Right cardiac atrium (tissue), 5 donors: ENCODE data around the gene ZNF710. TPM values are rescaled to one million over a fixed set of nuclear protein-coding genes. Genes with fewer than 3 reads are reported as not detected.
"Not testable (repeated sequence)": the region's sequence is repeated elsewhere in the genome, so short reads cannot be mapped to it uniquely, and the experiment has no call there.

Experiments
- ATAC-seq, 2 donors: fragments of 200-7000 bp; cut with Tn5 transposase; one replicate each; pipeline versions ENCODE4 v1.8.0 to v1.9.1; 2020; ENCODE audit warnings: moderate library complexity in 2 of 2, mild to moderate bottlenecking in 1 of 2
- DNase-seq, 3 donors: peaks; one replicate each; pipeline ENCODE4 v3.0.0-alpha.2; 2020
- H3K27ac ChIP-seq: one replicate; pipeline ENCODE4 v1.5.1; 2013; ENCODE audit warnings: mild to moderate bottlenecking, low read length, control low read depth, moderate library complexity
- H3K27me3 ChIP-seq: one replicate; pipeline ENCODE4 v1.6.1; 2013; ENCODE audit not compliant: control insufficient read depth, insufficient read depth
- H3K4me1 ChIP-seq: one replicate; pipeline ENCODE4 v1.6.1; 2013; ENCODE audit warnings: low read length; ENCODE audit not compliant: control insufficient read depth, insufficient read depth
- H3K4me3 ChIP-seq: one replicate; pipeline ENCODE4 v1.5.1; 2013; ENCODE audit warnings: low read length, control low read depth
- H3K9me3 ChIP-seq: one replicate; pipeline ENCODE4 v1.6.1; 2013; ENCODE audit warnings: low read length; ENCODE audit not compliant: control insufficient read depth
- WGBS: extraction: QIAGEN DNeasy Blood & Tissue Kit; methylation state at CpG from one replicate; pipeline ENCODE4 v1.1.7; 2013; 5-methylcytosine and 5-hydroxymethylcytosine counted together
- intact Hi-C, 4 donors: fragments of 100-400 bp; cut with DNase I; formaldehyde crosslinking; loops; one replicate each; pipeline versions ENCODE4 v1.11.0 to v1.14.0; 2022 to 2023
- long read RNA-seq, 4 donors: library from polyadenylated mRNA; unstranded; transcript quantifications; one replicate each; pipeline ENCODE4 v2.0.0, GENCODE V29; 2020 to 2021
- polyA plus RNA-seq: library from polyadenylated mRNA; stranded (reverse); fragments of 200-250 nt; gene quantifications from one replicate; pipeline ENCODE4 v1.2.3, GENCODE V29; 2013
- total RNA-seq, 4 donors: library from RNA; stranded (reverse); fragmentation: NEBNext Ultra II Directional; extraction: Animal tissue kit (Norgen Biotek cat#: 25700); gene quantifications; one replicate each; pipeline ENCODE4 v1.2.1, GENCODE V29; 2021
- donor health status: healthy with polysubstance abuse.
- donor health status: DM: no; HTN: yes; CAD: no.
- donor health status: DM: no; HTN: no; CAD: no.
- donor health status: DM: no; HTN: yes; CAD: no; lungs with severe emphysema.
- donor health status: DM: yes; HTN: yes; CAD: no.

ZNF710 gene, protein sequence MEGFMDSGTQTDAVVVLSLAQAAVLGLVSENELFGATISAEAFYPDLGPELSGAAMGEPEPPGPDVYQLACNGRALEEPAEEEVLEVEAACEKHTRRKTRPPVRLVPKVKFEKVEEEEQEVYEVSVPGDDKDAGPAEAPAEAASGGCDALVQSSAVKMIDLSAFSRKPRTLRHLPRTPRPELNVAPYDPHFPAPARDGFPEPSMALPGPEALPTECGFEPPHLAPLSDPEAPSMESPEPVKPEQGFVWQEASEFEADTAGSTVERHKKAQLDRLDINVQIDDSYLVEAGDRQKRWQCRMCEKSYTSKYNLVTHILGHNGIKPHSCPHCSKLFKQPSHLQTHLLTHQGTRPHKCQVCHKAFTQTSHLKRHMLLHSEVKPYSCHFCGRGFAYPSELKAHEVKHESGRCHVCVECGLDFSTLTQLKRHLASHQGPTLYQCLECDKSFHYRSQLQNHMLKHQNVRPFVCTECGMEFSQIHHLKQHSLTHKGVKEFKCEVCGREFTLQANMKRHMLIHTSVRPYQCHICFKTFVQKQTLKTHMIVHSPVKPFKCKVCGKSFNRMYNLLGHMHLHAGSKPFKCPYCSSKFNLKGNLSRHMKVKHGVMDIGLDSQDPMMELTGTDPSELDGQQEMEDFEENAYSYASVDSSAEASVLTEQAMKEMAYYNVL
- total RNA-seq, result 10 to 100 TPM in 1 of 4 donors, 1 to 10 TPM in 3; 6.0 to 10.2 (median 8.1) TPM
- polyA plus RNA-seq, result 3.4 TPM
- long read RNA-seq, donor 1, partial matches to known transcripts, result 4 of 8 reads
- long read RNA-seq, donor 1, other reads (novel, unspliced or antisense), result 4 of 8 reads
- long read RNA-seq, donor 2, partial matches to known transcripts, result 1 of 3 reads
- long read RNA-seq, donor 2, other reads (novel, unspliced or antisense), result 2 of 3 reads
- long read RNA-seq, donor 3, partial matches to known transcripts, result 3 of 20 reads
- long read RNA-seq, donor 3, other reads (novel, unspliced or antisense), result 17 of 20 reads
- long read RNA-seq, donor 4, partial matches to known transcripts, result 5 of 8 reads
- long read RNA-seq, donor 4, other reads (novel, unspliced or antisense), result 3 of 8 reads

DNA sequence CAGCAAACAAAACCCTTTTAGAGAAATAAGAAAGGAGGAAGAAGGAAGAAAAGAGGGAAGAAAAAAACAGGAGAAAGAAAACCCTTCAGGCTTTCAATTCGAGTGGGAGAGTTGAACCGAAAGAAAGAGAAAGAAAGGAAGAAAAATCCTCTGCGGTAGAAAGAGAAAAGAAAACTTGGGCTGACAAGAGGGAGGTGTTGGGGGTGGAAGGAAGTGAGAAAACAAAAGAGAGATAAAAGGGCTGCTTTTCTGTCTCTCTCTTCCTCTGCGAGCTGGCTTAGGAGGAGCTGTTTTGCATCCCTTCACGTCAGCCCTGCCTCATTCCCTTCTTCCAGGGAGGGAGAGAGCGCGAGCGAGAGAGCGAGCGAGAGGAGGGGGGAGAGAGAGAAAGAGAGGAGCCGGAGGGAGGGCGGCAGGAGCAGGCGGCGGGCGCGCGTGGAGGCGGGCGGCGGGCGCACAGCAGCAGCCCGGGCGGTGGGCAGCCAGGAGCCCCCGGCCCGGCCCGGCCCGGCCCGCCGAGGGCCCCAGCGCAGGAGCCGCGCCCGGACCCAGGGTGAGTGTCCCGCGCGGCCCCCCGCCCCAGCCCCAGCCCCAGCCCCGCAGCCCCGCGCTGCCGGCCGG lies at the start of gene ZNF710:
TSS of gene ZNF710 (plus strand) at position 263 of the 621 bp plus-strand sequence. CDS start 65,814 bp downstream, outside the sequence.
- H3K9me3 ChIP-seq, result no peaks in the 10 kb centered on the region
- DNase-seq, result peak; percentile 55 to 83 (median 82)
- peak within 1 kb of the TSS; percentile 97 for H3K4me3 ChIP-seq
- ATAC-seq, result peak; percentile 17 to 54
- WGBS, result under 1% methylated on average over 36 of the region's 42 CpGs
- H3K27me3 ChIP-seq, result no peaks in the 10 kb centered on the region
- peak within 1 kb of the TSS; percentile 88 for H3K27ac ChIP-seq
- intact Hi-C loops, result loop anchor here (5.0 to 10.0 kb wide), 2 partner anchors 64 to 71 kb away; no protein-coding TSS in a partner anchor
- peaks cover 13% of the 10 kb centered on the region for H3K4me1 ChIP-seq

DNA sequence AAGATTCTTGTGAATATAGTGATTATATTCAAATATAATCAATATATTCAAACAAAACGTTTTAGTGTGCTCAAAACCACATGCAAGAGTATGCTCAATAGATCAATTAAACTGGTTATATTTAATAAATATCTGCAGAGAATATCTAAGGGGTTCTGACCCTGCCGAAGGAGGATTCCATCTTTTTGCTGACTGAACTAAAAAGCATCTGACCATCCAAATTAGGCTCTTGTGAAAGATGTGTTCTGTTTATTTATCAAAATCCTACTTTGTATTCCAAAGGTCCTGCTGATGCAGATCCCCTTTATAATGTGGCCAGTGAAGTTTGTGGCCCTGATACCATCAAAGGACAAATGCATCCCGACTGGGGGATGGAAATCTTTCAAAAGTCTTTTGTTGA lies 46.6 kb upstream of the ZNF710 start:
- no peak overlapping the region for H3K27ac ChIP-seq
- intact Hi-C loops, result no loop called here
- H3K4me1 ChIP-seq, result no peaks in the 10 kb centered on the region
- no peaks in the 10 kb centered on the region for H3K27me3 ChIP-seq
- ATAC-seq, result no peak
- WGBS, result 58% methylated on average over 3 of the region's 3 CpGs
- H3K4me3 ChIP-seq, result no peak overlapping the region
- DNase-seq, result no peak
- H3K9me3 ChIP-seq, result no peaks in the 10 kb centered on the region

DNA sequence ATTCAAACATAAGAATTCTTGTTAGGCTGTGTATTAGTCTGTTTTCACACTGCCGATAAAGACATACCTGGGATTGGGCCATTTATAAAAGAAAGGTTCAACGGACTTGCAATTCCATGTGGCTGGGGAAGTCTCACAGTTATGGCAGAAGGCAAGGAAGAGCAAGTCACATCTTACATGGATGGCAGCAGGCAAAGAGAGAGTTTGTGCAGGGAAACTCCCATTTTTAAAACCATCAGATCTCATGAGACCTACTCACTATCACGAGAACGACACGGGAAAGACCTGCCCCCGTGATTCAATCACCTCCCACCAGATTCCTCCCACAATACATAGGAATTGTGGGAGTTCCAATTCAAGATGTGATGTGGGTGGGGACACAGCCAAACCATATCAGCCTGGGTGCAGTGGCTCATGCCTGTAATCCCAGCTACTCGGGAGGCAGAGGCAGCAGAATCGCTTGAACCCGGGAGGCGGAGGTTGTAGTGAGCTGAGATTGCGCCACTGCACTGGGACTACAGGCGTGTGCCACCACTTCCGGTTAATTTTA lies 45.6 kb upstream of the ZNF710 start:
- intact Hi-C loops, ATAC-seq, H3K4me3 ChIP-seq, H3K4me1 ChIP-seq, H3K9me3 ChIP-seq, DNase-seq, H3K27ac ChIP-seq, H3K27me3 ChIP-seq: not testable (repeated sequence)
- WGBS, result 86% methylated on average over 13 of the region's 13 CpGs

DNA sequence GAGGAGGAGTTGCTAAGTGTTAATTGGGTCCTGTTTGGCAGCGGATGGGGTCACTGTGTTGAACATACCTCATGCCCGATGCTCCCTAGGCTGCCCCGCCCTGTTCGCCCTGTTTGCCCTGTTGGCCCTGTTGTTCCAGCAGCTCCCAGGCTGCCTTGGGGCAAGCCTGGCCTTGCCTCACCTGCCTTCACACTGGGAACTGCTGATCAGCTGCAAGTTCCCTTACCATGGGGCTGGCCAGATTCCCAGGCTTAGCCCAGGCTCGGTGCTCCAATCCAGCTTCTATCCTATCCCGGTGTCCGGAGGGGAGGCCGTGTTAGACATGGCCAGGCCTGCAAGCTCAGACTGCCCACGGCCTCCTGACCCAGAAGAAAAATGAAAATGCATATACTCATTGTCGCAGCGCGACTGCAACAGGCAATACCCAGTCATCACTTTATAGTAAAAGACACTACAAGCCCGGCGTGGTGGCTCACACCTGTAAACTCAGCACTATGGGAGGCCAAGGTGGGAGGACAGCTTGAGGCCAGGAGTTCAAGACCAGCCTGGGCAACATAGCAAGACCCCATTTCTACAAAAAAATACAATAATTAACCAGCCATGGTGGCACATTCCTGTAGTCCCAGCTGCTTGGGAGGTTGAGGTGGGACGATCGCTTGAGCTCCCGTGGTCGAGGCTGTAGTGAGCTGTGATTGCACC lies 42.9 kb upstream of the ZNF710 start:
- DNase-seq, result no peak
- no peaks in the 10 kb centered on the region for H3K9me3 ChIP-seq
- 89% methylated on average over 18 of the region's 18 CpGs for WGBS

DNA sequence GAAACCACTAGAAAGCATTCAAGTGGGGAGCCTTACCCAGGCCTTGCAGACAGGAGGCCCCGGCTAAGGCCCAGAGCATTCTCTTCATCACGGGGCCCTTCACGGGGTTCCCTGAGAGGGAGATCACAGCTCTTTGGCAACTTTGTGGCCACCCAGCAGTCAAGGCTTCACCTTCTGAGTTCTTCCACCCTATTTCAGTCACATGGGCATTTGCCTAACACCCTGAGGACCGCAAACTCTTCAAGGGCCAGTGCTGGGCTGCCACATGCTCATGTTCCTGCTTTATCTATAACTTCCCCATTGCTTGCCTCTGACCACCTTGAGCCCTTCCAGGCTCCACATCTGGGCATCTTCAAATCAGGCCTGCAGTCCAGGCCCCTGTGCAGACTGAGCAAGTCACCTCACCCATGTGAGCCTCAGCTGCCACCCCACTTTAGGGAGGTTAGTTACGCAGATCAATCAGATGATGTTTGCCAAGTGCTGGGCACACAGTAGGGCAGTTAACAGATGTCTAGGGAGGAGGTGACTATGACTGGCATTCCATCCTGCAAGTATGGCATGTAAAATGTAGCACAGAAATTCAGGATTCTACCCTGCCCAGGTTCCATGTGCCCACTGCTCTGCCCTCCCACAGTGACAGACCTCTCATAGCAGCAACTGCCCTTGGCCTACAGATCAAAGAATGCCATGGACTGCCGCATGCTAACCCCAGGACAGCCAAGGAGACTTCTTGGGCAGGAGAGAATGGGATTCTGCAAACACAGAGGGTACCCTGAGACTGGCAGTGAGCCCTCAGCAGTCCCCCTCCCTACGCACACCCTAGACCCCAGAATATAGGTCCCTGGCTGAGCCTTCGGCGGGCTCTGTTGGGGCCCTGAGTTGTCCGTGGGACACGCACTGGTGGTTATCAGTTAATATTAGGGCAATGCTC lies 37.6 kb upstream of the ZNF710 start:
- intact Hi-C loops, result no loop called here
- 92% methylated on average over 11 of the region's 11 CpGs for WGBS
- H3K27ac ChIP-seq, result no peak overlapping the region
- ATAC-seq (peak in 1 of 2 donors; percentile 38), DNase-seq (no peak)
- no peaks in the 10 kb centered on the region for H3K27me3 ChIP-seq
- no peaks in the 10 kb centered on the region for H3K9me3 ChIP-seq
- H3K4me3 ChIP-seq, result no peak overlapping the region
- H3K4me1 ChIP-seq, result no peaks in the 10 kb centered on the region

More for the DNA sequence above, 42.9 kb upstream of the ZNF710 start:
- no peak for ATAC-seq
- Histone ChIP-seq H3K27ac (no peak overlapping the region), H3K4me3 (no peak overlapping the region), H3K4me1 (no peaks in the 10 kb centered on the region), H3K27me3 (no peaks in the 10 kb centered on the region)
- intact Hi-C loops, result no loop called here

DNA sequence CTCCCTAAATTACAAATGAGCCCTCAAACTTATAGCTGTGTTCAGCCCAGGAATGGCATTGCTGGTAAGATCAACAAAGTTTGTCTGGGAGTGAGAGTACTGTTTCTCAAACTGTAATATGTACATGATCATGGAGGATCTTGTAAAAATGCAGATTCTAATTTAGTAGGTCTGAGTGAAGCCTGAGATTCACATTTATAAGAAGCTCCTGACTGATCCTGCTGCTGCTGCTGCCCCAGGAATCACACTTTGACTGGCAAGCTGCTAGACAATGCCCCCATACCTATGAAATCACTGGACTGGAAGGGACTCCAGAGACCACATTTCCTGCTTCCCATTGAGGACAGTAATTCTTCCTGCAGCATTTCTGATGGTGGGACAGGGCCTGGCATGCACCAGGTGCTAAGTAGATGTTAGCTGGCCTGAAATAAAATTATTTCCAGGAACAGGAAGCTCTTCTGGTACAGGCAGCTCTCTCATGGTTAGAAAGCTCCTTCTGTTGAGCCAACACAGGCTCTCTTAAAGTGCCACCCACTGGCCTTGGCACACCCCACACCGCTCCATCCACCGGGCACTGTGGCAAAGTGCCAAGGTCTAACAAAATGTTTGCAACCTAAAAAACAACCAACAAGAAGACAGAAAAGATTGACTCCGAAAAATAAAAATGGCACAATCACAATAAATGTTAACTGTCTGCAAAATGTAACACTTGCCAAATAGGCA lies 36.7 kb upstream of the ZNF710 start:
- DNase-seq, result no peak
- Histone ChIP-seq H3K4me1 (no peaks in the 10 kb centered on the region), H3K4me3 (no peak overlapping the region), H3K9me3 (no peaks in the 10 kb centered on the region), H3K27me3 (no peaks in the 10 kb centered on the region), H3K27ac (no peak overlapping the region)
- no peak for ATAC-seq
- WGBS, result 52% methylated on average over 3 of the region's 3 CpGs
- intact Hi-C loops, result no loop called here

DNA sequence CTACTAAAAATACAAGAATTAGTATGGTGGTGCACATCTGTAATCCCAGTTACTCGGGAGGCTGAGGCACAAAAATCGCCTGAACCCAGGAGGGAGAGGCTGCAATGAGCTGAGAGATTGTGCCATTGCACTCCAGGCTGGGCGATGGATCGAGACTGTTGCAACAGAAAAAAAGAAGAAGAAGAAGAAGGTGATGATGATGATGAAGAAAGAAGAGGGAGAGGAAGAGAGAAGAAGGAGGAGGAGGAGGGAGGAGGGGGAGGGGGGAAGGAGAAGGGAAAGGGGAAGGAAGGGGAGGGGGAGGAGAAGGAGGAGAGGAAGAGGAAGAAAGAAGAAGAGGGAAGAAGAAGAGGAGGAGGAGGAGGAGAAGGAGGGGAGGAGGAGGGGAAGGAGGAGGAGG lies 33.2 kb upstream of the ZNF710 start:
- Histone ChIP-seq H3K4me3 (no peak overlapping the region), H3K27me3 (no peaks in the 10 kb centered on the region), H3K9me3 (no peaks in the 10 kb centered on the region), H3K27ac (no peak overlapping the region), H3K4me1 (no peaks in the 10 kb centered on the region)
- ATAC-seq (no peak), DNase-seq (no peak)
- WGBS, result 85% methylated on average over 4 of the region's 4 CpGs
- intact Hi-C loops, result no loop called here

DNA sequence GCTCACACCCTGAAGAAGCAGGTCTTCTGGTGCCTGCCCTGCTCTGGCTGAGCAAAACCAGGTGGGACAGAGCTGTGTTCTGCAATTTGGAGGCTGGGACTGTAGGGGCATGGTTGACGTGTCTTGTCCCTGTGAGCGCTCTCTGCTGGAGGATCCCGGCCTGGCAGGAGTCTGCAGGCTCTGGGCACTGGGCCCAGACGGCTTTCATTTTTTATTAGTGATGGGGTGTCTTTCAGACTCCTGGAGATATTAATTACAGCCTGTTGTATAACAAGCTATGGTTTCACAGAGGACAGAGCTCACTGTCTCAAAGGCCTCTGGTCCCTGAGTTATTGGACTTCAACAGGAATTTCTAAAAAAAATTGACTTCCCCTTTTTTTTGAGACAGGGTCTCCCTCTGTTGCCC lies 29.5 kb upstream of the ZNF710 start:
- Histone ChIP-seq H3K4me1 (no peaks in the 10 kb centered on the region), H3K27ac (no peak overlapping the region), H3K9me3 (no peaks in the 10 kb centered on the region), H3K27me3 (no peaks in the 10 kb centered on the region), H3K4me3 (no peak overlapping the region)
- ATAC-seq, result peak; percentile 80 to 82
- DNase-seq, result peak; percentile 44 to 80 (median 73)
- WGBS, result 35% methylated on average over 4 of the region's 4 CpGs
- intact Hi-C loops, result no loop called here

DNA sequence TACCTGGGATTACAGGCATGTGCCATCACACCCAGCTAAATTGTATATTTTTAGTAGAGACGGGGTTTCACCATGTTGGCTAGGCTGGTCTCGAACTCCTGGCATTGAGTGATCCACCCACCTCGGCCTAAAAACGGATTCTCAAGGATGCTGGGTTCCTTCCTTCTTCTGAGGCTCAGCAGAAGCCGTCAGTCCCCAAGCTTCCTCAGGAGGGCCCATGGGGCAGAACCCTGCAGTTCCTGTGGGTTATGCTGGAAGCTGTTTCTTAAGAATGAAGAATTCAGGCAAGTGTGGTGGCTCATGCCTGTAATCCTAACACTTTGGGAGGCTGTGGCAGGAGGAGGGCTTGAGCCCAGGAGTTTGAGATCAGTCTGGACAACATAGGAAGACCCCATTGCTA lies 29.0 kb upstream of the ZNF710 start:
- H3K4me3 ChIP-seq, result no peak overlapping the region
- ATAC-seq, result no peak
- DNase-seq, result peak in 2 of 3 donors; percentile 54 to 62
- no peaks in the 10 kb centered on the region for H3K27me3 ChIP-seq
- H3K4me1 ChIP-seq, result no peaks in the 10 kb centered on the region
- H3K27ac ChIP-seq, result no peak overlapping the region
- 69% methylated on average over 5 of the region's 5 CpGs for WGBS
- H3K9me3 ChIP-seq, result no peaks in the 10 kb centered on the region
- intact Hi-C loops, result no loop called here
